Liver (tissue), 9 donors: ENCODE data around the gene RAB1A. TPM values are rescaled to one million over a fixed set of nuclear protein-coding genes. Genes with fewer than 3 reads are reported as not detected.
A peak's percentile ranks its signal among the peaks of the same experiment; 100 is the strongest.

Experiments
- DNase-seq: peaks from one replicate; pipeline ENCODE4 v3.0.0-alpha.2; 2017; ENCODE audit warnings: low spot score
- H3K27ac ChIP-seq, 2 donors: one replicate each; pipeline ENCODE4 v1.7.0; 2013; ENCODE audit warnings: inconsistent platforms in 2 of 2, low read length in 2 of 2, control low read depth in 1 of 2, low read depth in 1 of 2, mild to moderate bottlenecking in 1 of 2
- H3K27me3 ChIP-seq, 4 donors: one replicate each; pipeline versions ENCODE4 v1.6.1 to v1.7.0; 2013; ENCODE audit warnings: low read length in 3 of 4, inconsistent platforms in 1 of 4, mild to moderate bottlenecking in 1 of 4, moderate library complexity in 1 of 4; ENCODE audit not compliant: control insufficient read depth in 4 of 4, insufficient read depth in 4 of 4
- H3K36me3 ChIP-seq, 4 donors: one replicate each; pipeline versions ENCODE4 v1.6.1 to v1.7.0; 2013; ENCODE audit warnings: low read length in 3 of 4, mild to moderate bottlenecking in 3 of 4, low read depth in 1 of 4, moderate library complexity in 1 of 4; ENCODE audit not compliant: control insufficient read depth in 4 of 4, insufficient read depth in 3 of 4
- H3K4me1 ChIP-seq, 4 donors: one replicate each; pipeline versions ENCODE4 v1.6.1 to v1.7.0; 2013; ENCODE audit warnings: low read length in 3 of 4, mild to moderate bottlenecking in 3 of 4, moderate library complexity in 1 of 4; ENCODE audit not compliant: control insufficient read depth in 4 of 4, insufficient read depth in 4 of 4
- H3K4me3 ChIP-seq, 3 donors: one replicate each; pipeline versions ENCODE4 v1.6.1 to v1.7.0; 2013; ENCODE audit warnings: low read length in 3 of 3, control low read depth in 1 of 3, low read depth in 1 of 3, mild to moderate bottlenecking in 1 of 3
- H3K9ac ChIP-seq, 2 donors: one replicate each; pipeline ENCODE4 v1.7.0; 2013; ENCODE audit warnings: low read length in 2 of 2, mild to moderate bottlenecking in 2 of 2, moderate library complexity in 2 of 2, control low read depth in 1 of 2, low read depth in 1 of 2
- H3K9me3 ChIP-seq, 4 donors: one replicate each; pipeline versions ENCODE4 v1.6.1 to v1.7.0; 2013; ENCODE audit warnings: low read length in 3 of 4; ENCODE audit not compliant: control insufficient read depth in 4 of 4
- EGR1 ChIP-seq, 2 donors: IDR thresholded peaks; 2 replicates each; pipeline ENCODE4 v1.6.1; 2016 to 2018; ENCODE audit warnings: antibody characterized with exemption in 2 of 2, low read depth in 2 of 2
- FOXA1 ChIP-seq: IDR thresholded peaks from 2 replicates; pipeline ENCODE4 v1.6.1; 2016; ENCODE audit warnings: antibody characterized with exemption
- FOXA2 ChIP-seq: IDR thresholded peaks from 2 replicates; pipeline ENCODE4 v1.6.1; 2016; ENCODE audit warnings: antibody characterized with exemption
- GABPA ChIP-seq, 2 donors: IDR thresholded peaks in 1 of 2; conservative IDR thresholded peaks in 1 of 2; 2 replicates each; pipeline ENCODE4 v1.6.1; 2016; ENCODE audit warnings: antibody characterized with exemption in 2 of 2, mild to moderate bottlenecking in 1 of 2, moderate library complexity in 1 of 2
- HNF4A ChIP-seq, 2 donors: conservative IDR thresholded peaks; 2 replicates each; pipeline ENCODE4 v1.6.1; 2016; ENCODE audit warnings: antibody characterized with exemption in 2 of 2, mild to moderate bottlenecking in 2 of 2
- HNF4G ChIP-seq: IDR thresholded peaks from 2 replicates; pipeline ENCODE4 v1.6.1; 2016; ENCODE audit warnings: antibody characterized with exemption
- JUND ChIP-seq, 2 donors: IDR thresholded peaks; 2 replicates each; pipeline ENCODE4 v1.6.1; 2016; ENCODE audit warnings: antibody characterized with exemption in 2 of 2
- NR2F2 ChIP-seq: IDR thresholded peaks from 2 replicates; pipeline ENCODE4 v1.6.1; 2016; ENCODE audit warnings: antibody characterized with exemption
- RAD21 ChIP-seq, 2 donors: IDR thresholded peaks; 2 replicates each; pipeline ENCODE4 v1.6.1; 2016; ENCODE audit warnings: antibody characterized with exemption in 2 of 2, mild to moderate bottlenecking in 2 of 2
- RXRA ChIP-seq, 2 donors: IDR thresholded peaks; 2 replicates each; pipeline ENCODE4 v1.6.1; 2017 to 2018; ENCODE audit warnings: antibody characterized with exemption in 2 of 2, mild to moderate bottlenecking in 1 of 2
- SP1 ChIP-seq: IDR thresholded peaks from 2 replicates; pipeline ENCODE4 v1.6.1; 2018; ENCODE audit warnings: antibody characterized with exemption, mild to moderate bottlenecking
- TAF1 ChIP-seq: conservative IDR thresholded peaks from 2 replicates; pipeline ENCODE4 v1.6.1; 2016; ENCODE audit warnings: antibody characterized with exemption, mild to moderate bottlenecking
- YY1 ChIP-seq: IDR thresholded peaks from 2 replicates; pipeline ENCODE4 v1.6.1; 2016; ENCODE audit warnings: antibody characterized with exemption, mild to moderate bottlenecking
- WGBS: extraction: QIAGEN DNeasy Blood & Tissue Kit; methylation state at CpG from one replicate; pipeline ENCODE4 v1.1.7; 2013; 5-methylcytosine and 5-hydroxymethylcytosine counted together
- polyA plus RNA-seq, 2 donors: library from polyadenylated mRNA; stranded (reverse) in 1 of 2; unstranded in 1 of 2; fragments of 200-250 nt in 1 of 2; fragments of >200 nt in 1 of 2; fragmentation: Nextera tagmentation in 1 of 2; extraction: Ambion mirVana in 1 of 2; gene quantifications; one replicate each; pipeline versions ENCODE4 v1.2.1 to v1.2.3, GENCODE V29; 2013 to 2015
- total RNA-seq, 2 donors: library from RNA; depleted of rRNA; stranded (reverse); fragments of >200 nt; gene quantifications; one replicate each; pipeline ENCODE4 v1.2.3, GENCODE V29; 2014
- TF ChIP-seq, protein P1 (sequence below): fragments of 150-350 bp; IDR thresholded peaks from 2 replicates; pipeline ENCODE4 v1.5.1; 2017; ENCODE audit warnings: improper control_type of control experiment, low read depth, low read length; ENCODE audit not compliant: missing input control
- TF ChIP-seq, protein P2 (sequence below): IDR thresholded peaks from 2 replicates; pipeline ENCODE4 v1.6.1; 2016; ENCODE audit warnings: antibody characterized with exemption
- TF ChIP-seq, protein P3 (sequence below): IDR thresholded peaks from 2 replicates; pipeline ENCODE4 v1.6.1; 2016; ENCODE audit warnings: antibody characterized with exemption, mild to moderate bottlenecking
- TF ChIP-seq, protein P4 (sequence below): IDR thresholded peaks from 2 replicates; pipeline ENCODE4 v1.6.1; 2016; ENCODE audit warnings: antibody characterized with exemption
- donor health status: healthy.
- donor health status: healthy.
- donor health status: healthy.
- donor health status: healthy.
- donor health status: healthy.

Gene RAB1A
- total and polyA plus RNA-seq, 4 donors, result 52.8 to 89.7 (median 77.8) TPM

DNA sequence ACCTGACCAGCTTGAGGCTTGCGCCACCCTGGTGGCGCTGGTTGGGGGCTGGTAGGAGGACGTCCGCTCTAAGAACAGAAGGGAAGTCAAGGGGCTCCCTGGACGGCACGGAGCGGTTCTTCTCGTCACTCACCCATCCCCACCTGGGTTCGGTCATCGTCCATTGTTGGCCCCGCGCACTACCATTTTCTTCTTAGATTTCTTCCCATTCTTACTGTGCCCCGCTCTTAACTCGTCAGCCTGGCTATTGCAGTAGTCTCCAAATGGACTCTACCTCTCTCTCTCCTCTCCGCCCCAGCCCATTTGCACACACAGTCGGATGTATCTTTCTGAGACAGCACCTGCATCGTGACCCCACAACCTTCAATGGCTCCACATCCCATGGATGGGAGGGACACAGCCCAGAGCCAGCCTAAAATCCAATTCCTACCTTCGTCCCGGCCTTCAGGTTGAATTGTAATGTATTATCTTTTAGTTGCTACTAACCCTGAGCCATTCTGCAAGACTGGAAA lies 814 bp upstream of the RAB1A start (continued):
- TF ChIP-seq, protein P1, sequence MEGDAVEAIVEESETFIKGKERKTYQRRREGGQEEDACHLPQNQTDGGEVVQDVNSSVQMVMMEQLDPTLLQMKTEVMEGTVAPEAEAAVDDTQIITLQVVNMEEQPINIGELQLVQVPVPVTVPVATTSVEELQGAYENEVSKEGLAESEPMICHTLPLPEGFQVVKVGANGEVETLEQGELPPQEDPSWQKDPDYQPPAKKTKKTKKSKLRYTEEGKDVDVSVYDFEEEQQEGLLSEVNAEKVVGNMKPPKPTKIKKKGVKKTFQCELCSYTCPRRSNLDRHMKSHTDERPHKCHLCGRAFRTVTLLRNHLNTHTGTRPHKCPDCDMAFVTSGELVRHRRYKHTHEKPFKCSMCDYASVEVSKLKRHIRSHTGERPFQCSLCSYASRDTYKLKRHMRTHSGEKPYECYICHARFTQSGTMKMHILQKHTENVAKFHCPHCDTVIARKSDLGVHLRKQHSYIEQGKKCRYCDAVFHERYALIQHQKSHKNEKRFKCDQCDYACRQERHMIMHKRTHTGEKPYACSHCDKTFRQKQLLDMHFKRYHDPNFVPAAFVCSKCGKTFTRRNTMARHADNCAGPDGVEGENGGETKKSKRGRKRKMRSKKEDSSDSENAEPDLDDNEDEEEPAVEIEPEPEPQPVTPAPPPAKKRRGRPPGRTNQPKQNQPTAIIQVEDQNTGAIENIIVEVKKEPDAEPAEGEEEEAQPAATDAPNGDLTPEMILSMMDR, result no peak
- TF ChIP-seq HNF4G, result no peak
- no peak for TF ChIP-seq JUND (IDR thresholded peaks at IDR 0.05)
- TF ChIP-seq NR2F2, result no peak
- TF ChIP-seq RXRA (IDR thresholded peaks at IDR 0.05), result no peak
- TF ChIP-seq SP1, result no peak

DNA sequence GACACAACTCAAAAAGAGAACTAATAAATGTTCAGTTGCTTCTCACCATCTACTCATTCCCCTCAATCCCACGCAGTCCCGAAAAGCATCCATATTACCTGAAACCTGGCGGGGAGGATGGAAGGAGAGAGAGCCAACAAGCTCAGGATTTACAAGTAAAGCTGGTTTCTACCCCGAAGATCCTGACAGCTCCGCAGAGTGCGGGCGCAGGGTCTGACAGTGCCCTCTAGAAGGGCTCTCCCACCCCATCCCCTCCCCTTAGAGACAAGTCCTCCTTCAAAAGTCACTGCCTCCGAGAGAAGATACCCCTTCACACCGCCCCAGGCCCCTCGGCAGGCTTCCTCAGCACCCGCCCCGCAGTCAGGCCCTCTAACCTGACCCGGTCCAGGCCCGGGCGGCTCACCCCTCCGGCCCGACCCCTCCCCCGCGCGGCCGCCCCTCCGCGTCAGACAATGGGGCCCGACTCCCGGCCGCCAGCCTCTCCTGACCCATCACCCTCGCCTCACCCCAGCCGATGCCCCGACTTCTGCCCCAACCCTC lies 550 bp downstream of the RAB1A start:
- TF ChIP-seq, protein P2, sequence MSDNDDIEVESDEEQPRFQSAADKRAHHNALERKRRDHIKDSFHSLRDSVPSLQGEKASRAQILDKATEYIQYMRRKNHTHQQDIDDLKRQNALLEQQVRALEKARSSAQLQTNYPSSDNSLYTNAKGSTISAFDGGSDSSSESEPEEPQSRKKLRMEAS, result no peak
- TF ChIP-seq EGR1 (IDR thresholded peaks at IDR 0.05; ENCODE audit: low read depth in 2 of 2) (no peak), FOXA1 (no peak), GABPA (IDR thresholded peaks at IDR 0.05 in 1 of 2, conservative IDR thresholded peaks at IDR 0.05 in 1 of 2) (no peak), JUND (IDR thresholded peaks at IDR 0.05) (no peak), TAF1 (no peak)
- Histone ChIP-seq H3K9ac (peak overlapping the region; percentile 76 to 100), H3K9me3 (no peaks in the 10 kb centered on the region), H3K4me1 (peaks cover 14 to 31% (median 21%) of the 10 kb centered on the region in 4 donors), H3K27ac (peak overlapping the region; percentile 99 to 100), H3K4me3 (peak overlapping the region; percentile 93 to 99 (median 98)), H3K36me3 (no peaks in the 10 kb centered on the region), H3K27me3 (no peaks in the 10 kb centered on the region)
- WGBS, result under 1% methylated on average over 29 of the region's 29 CpGs
- DNase-seq, result peak; percentile 74

DNA sequence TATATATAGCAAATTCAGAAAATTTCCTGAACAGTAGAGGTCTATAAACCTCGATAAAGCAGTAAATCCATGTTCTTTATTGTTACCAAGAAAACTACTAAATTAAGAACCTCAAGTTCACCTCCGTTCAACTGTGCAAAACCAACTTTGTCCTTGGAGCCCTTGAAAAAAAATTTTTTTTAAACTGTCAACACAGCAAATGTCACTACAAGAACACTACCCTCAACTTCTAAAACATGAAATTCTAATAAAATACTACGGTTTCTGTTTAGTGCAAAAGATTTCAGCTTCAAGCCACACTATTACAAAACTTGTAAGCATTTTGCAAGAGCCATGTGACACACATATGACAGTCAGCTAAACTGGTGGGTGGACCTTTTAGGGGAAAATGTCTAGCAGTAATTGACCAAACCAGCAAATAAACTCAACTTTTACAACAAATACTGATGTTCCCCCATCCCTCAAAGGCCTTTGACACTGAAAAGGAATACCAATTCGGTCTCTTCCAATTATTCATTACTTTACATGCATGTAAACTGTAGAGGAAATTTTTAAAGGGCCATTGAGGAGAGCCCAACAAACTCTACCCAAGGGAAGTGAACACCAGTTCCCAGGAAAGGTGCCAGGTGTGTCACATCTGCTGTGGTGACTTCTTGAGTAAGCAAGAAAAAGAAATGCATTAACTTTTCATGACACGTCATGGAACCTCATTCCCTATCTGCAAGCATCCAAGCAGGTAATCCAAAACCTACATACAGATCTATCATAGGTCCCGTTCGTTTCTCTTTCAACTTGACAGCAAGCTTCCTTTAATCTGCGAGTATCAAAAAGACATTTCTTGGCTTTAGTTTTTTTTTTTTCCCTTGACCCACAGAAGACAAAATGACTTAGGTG lies 1.4 kb downstream of the RAB1A start:
- H3K27me3 ChIP-seq, result no peaks in the 10 kb centered on the region
- peak overlapping the region; percentile 76 to 100 for H3K9ac ChIP-seq
- H3K36me3 ChIP-seq, result no peaks in the 10 kb centered on the region
- 2% methylated on average over 8 of the region's 8 CpGs for WGBS
- peak overlapping the region; percentile 99 to 100 for H3K27ac ChIP-seq
- H3K4me1 ChIP-seq, result peaks cover 17 to 37% (median 24%) of the 10 kb centered on the region in 4 donors
- H3K9me3 ChIP-seq, result no peaks in the 10 kb centered on the region
- H3K4me3 ChIP-seq, result peak overlapping the region; percentile 93 to 99 (median 98)
- no peak for DNase-seq
- TF ChIP-seq, protein P3, sequence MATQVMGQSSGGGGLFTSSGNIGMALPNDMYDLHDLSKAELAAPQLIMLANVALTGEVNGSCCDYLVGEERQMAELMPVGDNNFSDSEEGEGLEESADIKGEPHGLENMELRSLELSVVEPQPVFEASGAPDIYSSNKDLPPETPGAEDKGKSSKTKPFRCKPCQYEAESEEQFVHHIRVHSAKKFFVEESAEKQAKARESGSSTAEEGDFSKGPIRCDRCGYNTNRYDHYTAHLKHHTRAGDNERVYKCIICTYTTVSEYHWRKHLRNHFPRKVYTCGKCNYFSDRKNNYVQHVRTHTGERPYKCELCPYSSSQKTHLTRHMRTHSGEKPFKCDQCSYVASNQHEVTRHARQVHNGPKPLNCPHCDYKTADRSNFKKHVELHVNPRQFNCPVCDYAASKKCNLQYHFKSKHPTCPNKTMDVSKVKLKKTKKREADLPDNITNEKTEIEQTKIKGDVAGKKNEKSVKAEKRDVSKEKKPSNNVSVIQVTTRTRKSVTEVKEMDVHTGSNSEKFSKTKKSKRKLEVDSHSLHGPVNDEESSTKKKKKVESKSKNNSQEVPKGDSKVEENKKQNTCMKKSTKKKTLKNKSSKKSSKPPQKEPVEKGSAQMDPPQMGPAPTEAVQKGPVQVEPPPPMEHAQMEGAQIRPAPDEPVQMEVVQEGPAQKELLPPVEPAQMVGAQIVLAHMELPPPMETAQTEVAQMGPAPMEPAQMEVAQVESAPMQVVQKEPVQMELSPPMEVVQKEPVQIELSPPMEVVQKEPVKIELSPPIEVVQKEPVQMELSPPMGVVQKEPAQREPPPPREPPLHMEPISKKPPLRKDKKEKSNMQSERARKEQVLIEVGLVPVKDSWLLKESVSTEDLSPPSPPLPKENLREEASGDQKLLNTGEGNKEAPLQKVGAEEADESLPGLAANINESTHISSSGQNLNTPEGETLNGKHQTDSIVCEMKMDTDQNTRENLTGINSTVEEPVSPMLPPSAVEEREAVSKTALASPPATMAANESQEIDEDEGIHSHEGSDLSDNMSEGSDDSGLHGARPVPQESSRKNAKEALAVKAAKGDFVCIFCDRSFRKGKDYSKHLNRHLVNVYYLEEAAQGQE, result no peak
- TF ChIP-seq RXRA (IDR thresholded peaks at IDR 0.05) (peak in 1 of 2 donors; percentile 53), YY1 (peak; percentile 70), HNF4A (conservative IDR thresholded peaks at IDR 0.05) (peak; percentile 18 to 42), FOXA1 (no peak), GABPA (IDR thresholded peaks at IDR 0.05 in 1 of 2, conservative IDR thresholded peaks at IDR 0.05 in 1 of 2) (no peak), RAD21 (IDR thresholded peaks at IDR 0.05) (peak in 1 of 2 donors; percentile 14), FOXA2 (no peak), NR2F2 (no peak), JUND (IDR thresholded peaks at IDR 0.05) (no peak), HNF4G (no peak), SP1 (peak; percentile 21), EGR1 (IDR thresholded peaks at IDR 0.05; ENCODE audit: low read depth in 2 of 2) (peak; percentile 41 to 71)
- TF ChIP-seq, protein P1, result no peak
- TF ChIP-seq, protein P2, result peak; percentile 37
- TF ChIP-seq, protein P4, sequence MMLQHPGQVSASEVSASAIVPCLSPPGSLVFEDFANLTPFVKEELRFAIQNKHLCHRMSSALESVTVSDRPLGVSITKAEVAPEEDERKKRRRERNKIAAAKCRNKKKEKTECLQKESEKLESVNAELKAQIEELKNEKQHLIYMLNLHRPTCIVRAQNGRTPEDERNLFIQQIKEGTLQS, result peak; percentile 25
